Neuronal stem cell (in vitro differentiated cells): ENCODE measurements around the gene RECQL5.

Experiments
- DNase-seq: peaks from one replicate; pipeline ENCODE4 v3.0.0-alpha.2; 2013; ENCODE audit warnings: low spot score
- H2AFZ ChIP-seq: one replicate; pipeline ENCODE4 v1.6.1; 2013; ENCODE audit warnings: mild to moderate bottlenecking, low read length, inconsistent platforms
- H2AK5ac ChIP-seq: 2 replicates; pipeline ENCODE4 v1.6.1; 2013; ENCODE audit warnings: low read depth, mild to moderate bottlenecking, inconsistent platforms, low read length, moderate library complexity, mixed read lengths
- H2BK120ac ChIP-seq: 2 replicates; pipeline ENCODE4 v1.6.1; 2013; ENCODE audit warnings: low read depth, mild to moderate bottlenecking, inconsistent platforms, low read length, moderate library complexity, mixed read lengths
- H2BK12ac ChIP-seq: one replicate; pipeline ENCODE4 v1.6.1; 2013; ENCODE audit warnings: low read length, inconsistent platforms
- H2BK15ac ChIP-seq: 2 replicates; pipeline ENCODE4 v1.6.1; 2013; ENCODE audit warnings: mild to moderate bottlenecking, low read length, inconsistent platforms, mixed read lengths
- H2BK5ac ChIP-seq: one replicate; pipeline ENCODE4 v1.6.1; 2013; ENCODE audit warnings: inconsistent platforms, mild to moderate bottlenecking, low read length, moderate library complexity
- H3K14ac ChIP-seq: one replicate; pipeline ENCODE4 v1.6.1; 2013; ENCODE audit warnings: low read length, inconsistent platforms
- H3K18ac ChIP-seq: 2 replicates; pipeline ENCODE4 v1.6.1; 2013; ENCODE audit warnings: low read length, inconsistent platforms
- H3K23ac ChIP-seq: 2 replicates; pipeline ENCODE4 v1.6.1; 2013; ENCODE audit warnings: low read depth, mild to moderate bottlenecking, mixed read lengths, low read length, inconsistent platforms; ENCODE audit not compliant: poor library complexity
- H3K27ac ChIP-seq: replicated peaks from 3 replicates; pipeline ENCODE4 v1.5.1; 2013; ENCODE audit warnings: low read length, inconsistent platforms
- H3K27me3 ChIP-seq, 3 experiments: 2 replicates each; pipeline ENCODE4 v1.6.1; 2013; ENCODE audit warnings: low read length in 3 of 3, mild to moderate bottlenecking in 2 of 3, inconsistent platforms in 1 of 3, low read depth in 1 of 3, mixed read lengths in 1 of 3, moderate library complexity in 1 of 3; ENCODE audit not compliant: control insufficient read depth in 3 of 3, insufficient read depth in 3 of 3
- H3K36me3 ChIP-seq, 2 donors: replicated peaks in 1 of 2; 2 replicates each; pipeline ENCODE4 v1.6.1; 2013; ENCODE audit warnings: low read length in 2 of 2; ENCODE audit not compliant: control insufficient read depth in 2 of 2, insufficient read depth in 2 of 2
- H3K4ac ChIP-seq: 2 replicates; pipeline ENCODE4 v1.6.1; 2013; ENCODE audit warnings: inconsistent platforms, mild to moderate bottlenecking, low read length, moderate library complexity
- H3K4me1 ChIP-seq, 2 donors: 1 replicate in 1 of 2; 2 replicates in 1 of 2; pipeline ENCODE4 v1.6.1; 2013; ENCODE audit warnings: low read length in 2 of 2, low read depth in 1 of 2; ENCODE audit not compliant: control insufficient read depth in 2 of 2, insufficient read depth in 1 of 2
- H3K4me2 ChIP-seq: one replicate; pipeline ENCODE4 v1.6.1; 2013; ENCODE audit warnings: mild to moderate bottlenecking, low read length, inconsistent platforms; ENCODE audit not compliant: insufficient read depth, poor library complexity, severe bottlenecking
- H3K4me3 ChIP-seq, 2 donors: 2 replicates each; pipeline ENCODE4 v1.5.1; 2013; ENCODE audit warnings: low read length in 2 of 2, mild to moderate bottlenecking in 2 of 2, inconsistent platforms in 1 of 2, moderate library complexity in 1 of 2
- H3K79me1 ChIP-seq: one replicate; pipeline ENCODE4 v1.6.1; 2013; ENCODE audit warnings: low read depth, mild to moderate bottlenecking, inconsistent platforms, low read length, moderate library complexity
- H3K9ac ChIP-seq: one replicate; pipeline ENCODE4 v1.6.1; 2013; ENCODE audit warnings: mild to moderate bottlenecking, low read depth, low read length, inconsistent platforms; ENCODE audit not compliant: poor library complexity
- H3K9me3 ChIP-seq, 2 donors: replicated peaks in 1 of 2; 2 replicates each; pipeline versions ENCODE3 to v1.6.1; 2013; ENCODE audit warnings: low read length in 2 of 2, mild to moderate bottlenecking in 2 of 2, inconsistent platforms in 1 of 2, low read depth in 1 of 2, mixed read lengths in 1 of 2, moderate library complexity in 1 of 2; ENCODE audit not compliant: control insufficient read depth in 2 of 2, insufficient read depth in 1 of 2
- H4K8ac ChIP-seq: one replicate; pipeline ENCODE4 v1.6.1; 2013; ENCODE audit warnings: low read depth, mild to moderate bottlenecking, inconsistent platforms, low read length, moderate library complexity
- H4K91ac ChIP-seq: one replicate; pipeline ENCODE4 v1.6.1; 2013; ENCODE audit warnings: low read length, low read depth, mild to moderate bottlenecking, inconsistent platforms; ENCODE audit not compliant: poor library complexity
- WGBS, 2 donors: extraction: QIAGEN DNeasy Blood & Tissue Kit; methylation state at CpG; one replicate each; pipeline ENCODE4 v1.1.7; 2013; ENCODE audit warnings: missing lambda C conversion rate in 2 of 2, mixed read lengths in 1 of 2; ENCODE audit not compliant: insufficient read length in 2 of 2, insufficient replicate concordance in 1 of 2; ENCODE audit errors: extremely low coverage in 2 of 2; 5-methylcytosine and 5-hydroxymethylcytosine counted together

Gene RECQL5

GRCh38 chr17:75632863-75633485 is 34.0 kb downstream of the RECQL5 start, which contains the start of gene SMIM5:
TSS of gene SMIM5 (plus strand) at chr17:75633434. CDS start at chr17:75640202, 6,768 bp downstream.
- Histone ChIP-seq H4K8ac (no peak within 1 kb of the TSS), H2AK5ac (peak within 1 kb of the TSS; percentile 64), H3K27me3 (no peaks in the 10 kb centered on the region), H2AFZ (peak within 1 kb of the TSS; percentile 30), H3K9me3 (no peaks in the 10 kb centered on the region), H2BK12ac (peak within 1 kb of the TSS; percentile 77), H4K91ac (no peak within 1 kb of the TSS), H3K4ac (no peak within 1 kb of the TSS), H3K27ac (peak within 1 kb of the TSS; percentile 52), H3K23ac (peak within 1 kb of the TSS; percentile 49), H3K9ac (peak within 1 kb of the TSS; percentile 78), H3K18ac (peak within 1 kb of the TSS; percentile 95), H3K36me3 (peaks cover 10 to 11% of the 10 kb centered on the region in 2 donors), H3K79me1 (no peaks in the 10 kb centered on the region), H3K4me3 (peak within 1 kb of the TSS in 1 of 2 donors; percentile 65), H3K4me1 (peaks cover 24 to 25% of the 10 kb centered on the region in 2 donors), H3K14ac (peak within 1 kb of the TSS; percentile 99), H2BK5ac (peak within 1 kb of the TSS; percentile 61), H2BK120ac (no peak within 1 kb of the TSS), H3K4me2 (peak within 1 kb of the TSS; percentile 52), H2BK15ac (no peak within 1 kb of the TSS)
- peak; percentile 81 for DNase-seq
- no CpG with 5 or more reads among the region's 19 CpGs for WGBS, 2 donors

- WGBS, 2 donors, result no CpG with 5 or more reads among the region's 12 CpGs
Measured at GRCh38 chr17:75632428-75632827, 34.5 kb downstream of the RECQL5 start.

GRCh38 chr17:75631353-75631752 is 35.6 kb downstream of the RECQL5 start:
- Histone ChIP-seq H3K79me1 (no peaks in the 10 kb centered on the region), H2BK5ac (peak overlapping the region; percentile 76), H2AK5ac (peak overlapping the region; percentile 51), H3K9me3 (no peaks in the 10 kb centered on the region), H3K27me3 (no peaks in the 10 kb centered on the region), H3K4ac (no peak overlapping the region), H3K36me3 (peaks cover 11 to 14% of the 10 kb centered on the region in 2 donors), H3K4me2 (no peak overlapping the region), H3K4me1 (peaks cover 24 to 25% of the 10 kb centered on the region in 2 donors), H3K18ac (no peak overlapping the region), H4K8ac (no peak overlapping the region), H3K4me3 (no peak overlapping the region), H4K91ac (no peak overlapping the region), H3K27ac (no peak overlapping the region), H2BK15ac (no peak overlapping the region), H2BK120ac (no peak overlapping the region), H3K23ac (peak overlapping the region; percentile 46), H3K14ac (no peak overlapping the region), H2AFZ (no peak overlapping the region), H2BK12ac (no peak overlapping the region), H3K9ac (peak overlapping the region; percentile 55)
- DNase-seq, result no peak
- no CpG with 5 or more reads among the region's 27 CpGs for WGBS, 2 donors

More at GRCh38 chr17:75632428-75632827, 34.5 kb downstream of the RECQL5 start:
- H3K9ac ChIP-seq, result peak overlapping the region; percentile 0
- peak overlapping the region; percentile 82 for H3K18ac ChIP-seq
- H3K79me1 ChIP-seq, result no peaks in the 10 kb centered on the region
- no peak overlapping the region for H2BK15ac ChIP-seq
- H2AK5ac ChIP-seq, result peak overlapping the region; percentile 7
- no peak overlapping the region for H3K23ac ChIP-seq
- peaks cover 10 to 11% of the 10 kb centered on the region in 2 donors for H3K36me3 ChIP-seq
- H3K9me3 ChIP-seq, result no peaks in the 10 kb centered on the region
- H4K91ac ChIP-seq, result no peak overlapping the region
- no peak overlapping the region for H3K4me2 ChIP-seq
- H2AFZ ChIP-seq, result no peak overlapping the region
- no peak overlapping the region for H2BK120ac ChIP-seq
- H4K8ac ChIP-seq, result no peak overlapping the region
- H3K14ac ChIP-seq, result no peak overlapping the region
- H3K4ac ChIP-seq, result no peak overlapping the region
- no peak overlapping the region for H3K4me3 ChIP-seq
- H3K4me1 ChIP-seq, result peaks cover 24 to 25% of the 10 kb centered on the region in 2 donors
- H3K27ac ChIP-seq, result no peak overlapping the region
- H2BK5ac ChIP-seq, result no peak overlapping the region
- H2BK12ac ChIP-seq, result no peak overlapping the region
- no peak for DNase-seq
- H3K27me3 ChIP-seq, result no peaks in the 10 kb centered on the region

- H3K9me3 ChIP-seq, result no peaks in the 10 kb centered on the region
- H3K4me1 ChIP-seq, result peaks cover 22% of the 10 kb centered on the region in 2 donors
- no peak overlapping the region for H3K23ac ChIP-seq
- no peak overlapping the region for H3K4me3 ChIP-seq
- no peak overlapping the region for H2BK120ac ChIP-seq
- H2BK12ac ChIP-seq, result no peak overlapping the region
- H4K91ac ChIP-seq, result no peak overlapping the region
- no peaks in the 10 kb centered on the region for H3K79me1 ChIP-seq
- no peaks in the 10 kb centered on the region for H3K27me3 ChIP-seq
- no peak overlapping the region for H3K4ac ChIP-seq
- H2AFZ ChIP-seq, result no peak overlapping the region
- peaks cover 11 to 15% of the 10 kb centered on the region in 2 donors for H3K36me3 ChIP-seq
- peak overlapping the region; percentile 23 for H3K18ac ChIP-seq
- no peak overlapping the region for H3K14ac ChIP-seq
- no peak overlapping the region for H2BK5ac ChIP-seq
- no peak overlapping the region for H4K8ac ChIP-seq
- no peak for DNase-seq
- H2AK5ac ChIP-seq, result no peak overlapping the region
- H3K27ac ChIP-seq, result no peak overlapping the region
- H3K9ac ChIP-seq, result no peak overlapping the region
- no peak overlapping the region for H3K4me2 ChIP-seq
- no CpG with 5 or more reads among the region's 26 CpGs for WGBS, 2 donors
- no peak overlapping the region for H2BK15ac ChIP-seq
Measured at GRCh38 chr17:75630071-75630917, 36.7 kb downstream of the RECQL5 start.
